OCI-LY7 (cell line): ENCODE results near the gene RNF183. TPM values are rescaled to one million over a fixed set of nuclear protein-coding genes. Genes with fewer than 3 reads are reported as not detected.
"Not testable (repeated sequence)": the region's sequence is repeated elsewhere in the genome, so short reads cannot be mapped to it uniquely, and the experiment has no call there.

Experiments used
- BruUV-seq: library from RNA; stranded (reverse); fragments of 400-500 nt; replicated peaks from 2 replicates; lab custom pipeline; 2021; lab: Mats Ljungman, UMichigan
- CTCF ChIA-PET: fragments of 300-600 bp; sonication (Branson Sonifier 250); formaldehyde crosslinking; loops from one replicate; lab custom pipeline; 2022; ENCODE audit warnings: antibody characterized with exemption; ENCODE audit not compliant: unreplicated experiment; lab: Charles Lee
- POLR2A ChIA-PET: fragments of 300-600 bp; sonication (Branson Sonifier 250); formaldehyde crosslinking; loops from one replicate; lab custom pipeline; 2022; ENCODE audit warnings: antibody characterized with exemption; lab: Charles Lee
- DNase-seq: peaks from one replicate; pipeline ENCODE4 v3.0.0-alpha.2; 2015; ENCODE audit warnings: low spot score
- H2AFZ ChIP-seq: fragments of 200-600 bp; sonication (generic), shearing (Covaris generic); 2 replicates; pipeline ENCODE4 v1.6.1; 2014; ENCODE audit warnings: mild to moderate bottlenecking, antibody characterized with exemption, low read length, moderate library complexity
- H3K27ac ChIP-seq: fragments of 200-600 bp; sonication (generic); 2 replicates; pipeline ENCODE4 v1.5.1; 2014; ENCODE audit warnings: mixed run types, low read depth, mild to moderate bottlenecking, moderate library complexity, low read length, inconsistent platforms; ENCODE audit not compliant: poor library complexity, severe bottlenecking
- H3K36me3 ChIP-seq: fragments of 200-600 bp; sonication (generic); 2 replicates; pipeline ENCODE4 v1.6.1; 2014; ENCODE audit warnings: mild to moderate bottlenecking, antibody characterized with exemption, low read length, moderate library complexity, mixed read lengths; ENCODE audit not compliant: insufficient read depth
- H3K4me1 ChIP-seq: fragments of 200-600 bp; sonication (generic); 2 replicates; pipeline ENCODE4 v1.5.1; 2014; ENCODE audit warnings: mild to moderate bottlenecking, low read length; ENCODE audit not compliant: insufficient read depth, poor library complexity, severe bottlenecking
- H3K4me2 ChIP-seq: fragments of 200-600 bp; sonication (generic); 2 replicates; pipeline ENCODE4 v1.6.1; 2014; ENCODE audit warnings: mild to moderate bottlenecking, low read length
- H3K4me3 ChIP-seq: fragments of 200-600 bp; sonication (generic); 2 replicates; pipeline ENCODE4 v1.5.1; 2014; ENCODE audit warnings: mild to moderate bottlenecking, low read depth, low read length; ENCODE audit not compliant: poor library complexity, severe bottlenecking
- H3K79me2 ChIP-seq: fragments of 200-600 bp; sonication (generic); 2 replicates; pipeline ENCODE4 v1.6.1; 2016; ENCODE audit warnings: low read depth, mild to moderate bottlenecking, low read length, moderate library complexity, mixed read lengths; ENCODE audit not compliant: insufficient read depth
- H3K9me2 ChIP-seq: fragments of 200-600 bp; sonication (generic); 2 replicates; pipeline ENCODE4 v1.6.1; 2016; ENCODE audit warnings: mild to moderate bottlenecking, low read length, mixed read lengths; ENCODE audit not compliant: insufficient read depth
- H3K9me3 ChIP-seq: fragments of 200-600 bp; sonication (generic); 2 replicates; pipeline ENCODE4 v1.6.1; 2014; ENCODE audit warnings: mild to moderate bottlenecking, mixed run types, low read length, mixed read lengths
- H4K20me1 ChIP-seq: fragments of 200-600 bp; sonication (generic); 2 replicates; pipeline ENCODE4 v1.6.1; 2014; ENCODE audit warnings: mild to moderate bottlenecking, antibody characterized with exemption, low read length, moderate library complexity, mixed read lengths; ENCODE audit not compliant: insufficient read depth
- EZH2phosphoT487 ChIP-seq: fragments of 200-600 bp; sonication (generic); IDR thresholded peaks from 2 replicates; pipeline ENCODE4 v1.6.1; 2018; ENCODE audit warnings: low read depth, borderline replicate concordance, mild to moderate bottlenecking, mixed run types, antibody characterized with exemption, low read length, moderate library complexity, mixed read lengths
- intact Hi-C: fragments of 100-400 bp; cut with micrococcal nuclease; formaldehyde crosslinking; loops from one replicate; pipeline ENCODE4 v1.10.0; 2022; ENCODE audit not compliant: unreplicated experiment
- total RNA-seq, 2 experiments: library from RNA; depleted of rRNA in 1 of 2; stranded (reverse); fragments of >200 nt in 1 of 2; shearing (Covaris generic) in 1 of 2; gene quantifications; 2 replicates each; pipeline ENCODE4 v1.2.3, GENCODE V29; 2014 to 2022
- TF ChIP-seq, protein P1 (sequence below): fragments of 200-600 bp; sonication (generic); conservative IDR thresholded peaks from 2 replicates; pipeline ENCODE4 v1.5.1; 2014; ENCODE audit warnings: mild to moderate bottlenecking, antibody characterized with exemption, low read length, moderate library complexity, mixed read lengths

RNF183 gene
- total RNA-seq, 2 experiments from 2014 or later: not detected

DNA sequence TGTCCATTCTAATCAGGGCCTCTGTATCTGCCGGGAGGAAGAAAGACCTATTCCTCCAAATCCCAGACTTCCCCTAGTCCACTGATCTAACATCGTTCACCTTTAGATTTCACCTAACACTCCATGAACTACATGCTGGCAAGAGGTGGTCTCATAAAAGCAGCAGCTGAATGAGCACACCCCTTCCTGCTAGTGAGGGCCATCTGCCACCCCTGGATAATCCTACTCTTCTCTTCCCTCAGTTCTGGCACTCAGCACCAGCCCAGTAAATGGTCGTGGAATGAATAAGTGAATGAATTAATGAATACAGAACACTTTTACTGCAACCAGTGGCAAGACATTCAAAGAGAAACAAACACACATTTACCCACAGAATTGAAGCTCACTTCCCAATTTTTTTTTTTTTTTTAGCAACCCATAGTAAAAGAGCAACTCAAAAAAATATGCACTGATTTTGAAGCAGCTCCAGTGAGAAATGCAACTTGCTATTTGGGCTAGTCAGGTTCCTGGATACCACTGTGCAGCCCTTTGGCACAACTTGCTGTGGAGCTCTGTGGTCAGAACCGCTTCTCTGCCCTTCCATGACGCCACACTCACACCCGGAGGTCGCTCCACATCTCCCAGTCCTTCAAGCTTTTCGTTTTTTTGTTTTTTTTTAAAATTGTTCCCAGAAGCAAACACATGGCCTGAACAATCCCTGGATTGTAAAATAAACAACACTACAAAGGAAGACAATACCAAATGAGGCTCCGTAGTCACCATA, 6.2 kb downstream of the RNF183 start:
- Histone ChIP-seq H3K4me2 (no peak overlapping the region), H2AFZ (no peak overlapping the region), H4K20me1 (no peaks in the 10 kb centered on the region), H3K4me1 (peaks cover 10% of the 10 kb centered on the region), H3K79me2 (no peaks in the 10 kb centered on the region), H3K9me2 (no peaks in the 10 kb centered on the region), H3K4me3 (no peak overlapping the region), H3K36me3 (peaks cover 23% of the 10 kb centered on the region), H3K27ac (no peak overlapping the region), H3K9me3 (no peaks in the 10 kb centered on the region)
- no peak for DNase-seq
- intact Hi-C loops: no loop called here
- ChIA-PET CTCF (no interaction called here), POLR2A (interaction anchor here (0.6 to 1.3 kb wide), 4 partner anchors 24 to 1140 kb away, joined by 5 to 6 read pairs (median 5); partner anchors contain the start of gene WDR31)
- BruUV-seq: no TSS peak
- TF ChIP-seq EZH2phosphoT487: no peak
- TF ChIP-seq, protein P1, sequence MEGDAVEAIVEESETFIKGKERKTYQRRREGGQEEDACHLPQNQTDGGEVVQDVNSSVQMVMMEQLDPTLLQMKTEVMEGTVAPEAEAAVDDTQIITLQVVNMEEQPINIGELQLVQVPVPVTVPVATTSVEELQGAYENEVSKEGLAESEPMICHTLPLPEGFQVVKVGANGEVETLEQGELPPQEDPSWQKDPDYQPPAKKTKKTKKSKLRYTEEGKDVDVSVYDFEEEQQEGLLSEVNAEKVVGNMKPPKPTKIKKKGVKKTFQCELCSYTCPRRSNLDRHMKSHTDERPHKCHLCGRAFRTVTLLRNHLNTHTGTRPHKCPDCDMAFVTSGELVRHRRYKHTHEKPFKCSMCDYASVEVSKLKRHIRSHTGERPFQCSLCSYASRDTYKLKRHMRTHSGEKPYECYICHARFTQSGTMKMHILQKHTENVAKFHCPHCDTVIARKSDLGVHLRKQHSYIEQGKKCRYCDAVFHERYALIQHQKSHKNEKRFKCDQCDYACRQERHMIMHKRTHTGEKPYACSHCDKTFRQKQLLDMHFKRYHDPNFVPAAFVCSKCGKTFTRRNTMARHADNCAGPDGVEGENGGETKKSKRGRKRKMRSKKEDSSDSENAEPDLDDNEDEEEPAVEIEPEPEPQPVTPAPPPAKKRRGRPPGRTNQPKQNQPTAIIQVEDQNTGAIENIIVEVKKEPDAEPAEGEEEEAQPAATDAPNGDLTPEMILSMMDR: no peak

DNA sequence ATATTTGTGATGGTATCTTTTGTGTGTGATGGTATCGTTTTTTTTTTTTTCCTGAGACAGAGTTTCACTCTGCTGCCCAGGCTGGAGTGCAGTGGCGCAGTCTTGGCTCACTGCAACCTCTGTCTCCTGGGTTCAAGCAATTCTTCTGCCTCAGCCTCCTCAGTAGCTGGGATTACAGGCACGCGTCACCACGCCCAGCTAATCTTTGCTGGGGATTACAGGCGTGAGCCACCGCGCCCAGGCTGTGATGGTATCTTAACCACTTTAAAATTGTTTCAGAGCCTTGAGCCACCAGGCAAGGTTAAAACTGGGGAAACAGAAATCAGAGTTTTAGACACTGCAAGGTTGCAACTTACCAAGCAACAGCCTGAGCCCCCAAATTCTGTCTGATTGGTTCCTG, 6.9 kb downstream of the RNF183 start:
- H3K9me3 ChIP-seq, BruUV-seq, CTCF ChIA-PET, intact Hi-C loops, H3K4me2 ChIP-seq, H3K27ac ChIP-seq, H3K79me2 ChIP-seq, H4K20me1 ChIP-seq, DNase-seq, H3K4me3 ChIP-seq, H3K9me2 ChIP-seq, H2AFZ ChIP-seq: not testable (repeated sequence)
- peaks cover 30% of the 10 kb centered on the region for H3K36me3 ChIP-seq
- POLR2A ChIA-PET: interaction anchor here (0.6 to 1.3 kb wide), 6 partner anchors 12 to 1140 kb away, joined by 3 to 5 read pairs (median 4); partner anchors contain the start of gene WDR31
- H3K4me1 ChIP-seq: peaks cover 10% of the 10 kb centered on the region

DNA sequence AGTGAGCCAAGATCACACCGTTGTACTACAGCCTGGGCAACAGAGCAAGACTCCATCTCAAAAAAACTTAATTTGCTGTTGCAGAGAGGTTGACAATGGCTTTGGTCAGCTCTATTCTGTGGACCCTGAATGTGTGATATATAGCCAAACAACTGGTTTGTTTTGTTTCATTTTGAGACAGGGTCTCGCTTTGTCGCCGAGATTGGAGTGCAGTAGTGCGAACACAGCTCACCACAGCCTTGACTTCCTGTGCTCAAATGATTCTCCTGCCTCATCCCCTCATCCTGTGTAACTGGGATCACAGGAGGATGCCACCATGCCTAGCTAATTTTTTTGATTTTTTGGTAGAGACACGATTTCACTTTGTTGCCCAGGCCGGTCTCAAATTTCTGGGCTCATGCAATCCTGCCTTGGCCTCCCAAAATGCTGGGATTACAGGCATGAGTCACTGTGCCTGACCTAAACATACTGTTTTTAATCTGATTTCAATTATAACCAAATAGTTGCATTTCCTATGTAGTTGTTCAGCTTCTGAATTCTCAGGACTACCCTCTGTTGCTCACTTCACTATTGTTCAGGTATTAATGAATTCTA, 9.8 kb downstream of the RNF183 start:
- CTCF ChIA-PET: no interaction called here
- intact Hi-C loops: no loop called here

More for the DNA sequence above, 9.8 kb downstream of the RNF183 start:
- Histone ChIP-seq H3K27ac (no peak overlapping the region), H3K4me3 (no peak overlapping the region), H3K36me3 (peaks cover 59% of the 10 kb centered on the region), H3K9me3 (no peaks in the 10 kb centered on the region), H3K4me2 (no peak overlapping the region), H2AFZ (no peak overlapping the region), H3K4me1 (no peaks in the 10 kb centered on the region), H4K20me1 (no peaks in the 10 kb centered on the region), H3K79me2 (no peaks in the 10 kb centered on the region), H3K9me2 (no peaks in the 10 kb centered on the region)
- no TSS peak for BruUV-seq
- TF ChIP-seq EZH2phosphoT487: no peak
- TF ChIP-seq, protein P1: no peak
- no peak for DNase-seq
- POLR2A ChIA-PET: interaction anchor here (0.9 kb wide), 1 partner anchor 91 kb away, joined by 3 read pairs; no protein-coding TSS in a partner anchor
